Ovary (tissue), 3 donors: ENCODE results near the gene GNAI3.

Experiments used
- CTCF ChIP-seq, 3 donors: fragments of 450-650 bp in 2 of 3; fragments of 200-600 bp in 1 of 3; IDR thresholded peaks; one replicate each; pipeline versions ENCODE4 v1.5.1 to v1.8.0; 2016 to 2022; ENCODE audit warnings: antibody characterized with exemption in 3 of 3, mild to moderate bottlenecking in 1 of 3
- EP300 ChIP-seq: sonication (generic); formaldehyde crosslinking; IDR thresholded peaks from one replicate; pipeline ENCODE4 v1.6.1; 2017; ENCODE audit warnings: antibody characterized with exemption
- POLR2A ChIP-seq: fragments of 450-650 bp; IDR thresholded peaks from one replicate; pipeline ENCODE4 v1.6.1; 2017; ENCODE audit warnings: antibody characterized with exemption, mild to moderate bottlenecking, moderate library complexity
- donor health status: DM: no; HTN: no; CAD: no.

- TF ChIP-seq CTCF (IDR thresholded peaks at IDR 0.05), result no peak
- no peak for TF ChIP-seq POLR2A
- no peak for TF ChIP-seq EP300
Observed at GRCh38 chr1:109652402-109652801, 104.0 kb downstream of the GNAI3 start.
